OCI-LY3 (cell line): ENCODE results near the gene SOCS7.

Source experiments
- CTCF ChIP-seq: fragments of 200-600, 300-600 bp; sonication (generic); IDR thresholded peaks from 2 replicates; pipeline ENCODE4 v1.5.1; 2014; ENCODE audit warnings: antibody characterized with exemption, low read length, low read depth
- EZH2phosphoT487 ChIP-seq: fragments of 200-600 bp; shearing (Covaris generic); IDR thresholded peaks from 2 replicates; pipeline ENCODE4 v1.6.1; 2018; ENCODE audit warnings: antibody characterized with exemption, mixed run types, low read depth

GRCh38 chr17:38452719-38453118, 101.1 kb downstream of the SOCS7 start:
- TF ChIP-seq CTCF = no peak
- TF ChIP-seq EZH2phosphoT487 = no peak
